Thyroid gland (tissue), 4 donors: ENCODE data around the gene NOSIP. TPM values are rescaled to one million over a fixed set of nuclear protein-coding genes. Genes with fewer than 3 reads are reported as not detected.

Source experiments
- DNase-seq, 2 donors: peaks; one replicate each; pipeline ENCODE4 v3.0.0-alpha.2; 2019
- H3K27ac ChIP-seq, 3 donors: fragments of 200-600 bp; sonication (generic); 1 replicate in 2 of 3; 2 replicates in 1 of 3; pipeline ENCODE4 v1.5.1; 2016 to 2019; ENCODE audit warnings: mild to moderate bottlenecking in 1 of 3, moderate library complexity in 1 of 3
- H3K27me3 ChIP-seq: fragments of 200-600 bp; sonication (generic); one replicate; pipeline ENCODE4 v1.5.1; 2019
- H3K36me3 ChIP-seq, 2 donors: fragments of 200-600 bp; sonication (generic); one replicate each; pipeline ENCODE4 v1.5.1; 2016 to 2019
- H3K4me1 ChIP-seq, 2 donors: fragments of 200-600 bp; sonication (generic); one replicate each; pipeline ENCODE4 v1.5.1; 2017 to 2019
- H3K4me3 ChIP-seq, 3 donors: fragments of 200-600 bp; sonication (generic); replicated peaks in 1 of 3; 1 replicate in 2 of 3; 2 replicates in 1 of 3; pipeline ENCODE4 v1.5.1; 2016; ENCODE audit warnings: mild to moderate bottlenecking in 1 of 3
- H3K9me3 ChIP-seq: fragments of 200-600 bp; sonication (generic); one replicate; pipeline ENCODE4 v1.5.1; 2017
- CTCF ChIP-seq, 6 experiments: fragments of 200-600 bp in 3 of 6; fragments of 450-650 bp in 3 of 6; sonication (generic) in 3 of 6; IDR thresholded peaks; one replicate each; pipeline ENCODE4 v1.5.1; 2016 to 2019; ENCODE audit warnings: antibody characterized with exemption in 6 of 6, mild to moderate bottlenecking in 2 of 6, inconsistent platforms in 1 of 6, moderate library complexity in 1 of 6
- POLR2A ChIP-seq, 2 donors: fragments of 450-650 bp; IDR thresholded peaks; one replicate each; pipeline ENCODE4 v1.6.1; 2017; ENCODE audit warnings: antibody characterized with exemption in 2 of 2, mild to moderate bottlenecking in 2 of 2, moderate library complexity in 1 of 2
- WGBS, 2 donors: methylation state at CpG; one replicate each; pipeline ENCODE4 v1.1.5; 2017; 5-methylcytosine and 5-hydroxymethylcytosine counted together
- intact Hi-C: fragments of 100-400 bp; cut with DNase I; formaldehyde crosslinking; loops from one replicate; pipeline ENCODE4 v1.15.1; 2023
- total RNA-seq, 4 donors: library from RNA; depleted of rRNA; stranded (reverse); fragments of >200 nt; gene quantifications; one replicate each; pipeline ENCODE4 v1.2.3, GENCODE V29; 2016

The NOSIP gene
- total RNA-seq, 4 donors from 2014 or later: 46.1 to 94.6 (median 64.7) TPM

- H3K4me3 ChIP-seq: peak overlapping the region in 1 of 3 donors; percentile 22
- DNase-seq: no peak
- no peaks in the 10 kb centered on the region for H3K36me3 ChIP-seq
- peak overlapping the region in 1 of 3 donors; percentile 38 for H3K27ac ChIP-seq
- 50 to 57% methylated on average over 22 to 25 of the region's 25 CpGs for WGBS, 2 donors
- no peaks in the 10 kb centered on the region for H3K9me3 ChIP-seq
- peaks cover 4 to 10% of the 10 kb centered on the region in 2 donors for H3K4me1 ChIP-seq
- TF ChIP-seq CTCF (IDR thresholded peaks at IDR 0.05) (no peak), POLR2A (IDR thresholded peaks at IDR 0.05) (no peak)
- no peaks in the 10 kb centered on the region for H3K27me3 ChIP-seq
- intact Hi-C loops: no loop called here
Measured at GRCh38 chr19:49528211-49528771, 52.1 kb downstream of the NOSIP start.

DNA sequence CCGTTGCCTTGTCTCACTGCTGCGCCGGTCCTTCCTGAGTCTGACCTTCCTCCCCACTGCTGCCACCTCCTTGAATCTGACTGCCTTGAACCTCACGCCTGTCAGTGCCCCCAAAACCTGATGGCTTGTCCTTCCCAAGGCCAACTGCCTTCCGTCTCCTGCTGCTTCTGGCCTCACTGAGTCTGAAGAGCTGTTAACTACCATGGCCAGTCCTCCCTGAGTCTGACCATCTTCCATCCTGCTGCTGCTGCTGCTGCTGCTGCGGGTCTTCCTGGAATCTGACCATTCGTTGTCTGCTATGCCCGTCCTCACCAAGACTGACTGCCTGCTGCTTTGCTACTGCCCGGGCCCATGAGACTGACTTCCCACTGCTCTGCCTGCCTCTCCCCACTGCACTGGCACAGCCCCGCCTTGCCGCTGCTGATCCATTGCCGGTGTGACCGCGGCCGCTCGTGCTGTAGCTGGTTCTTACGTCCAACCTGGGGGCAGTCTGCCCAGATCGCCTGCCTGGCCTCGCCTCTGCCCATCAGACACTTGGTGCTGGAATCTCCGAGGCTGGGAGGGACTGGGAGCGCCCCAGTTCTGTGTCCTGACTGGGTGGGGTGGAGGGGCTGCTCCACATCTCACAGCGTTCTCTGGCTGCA, 55.4 kb downstream of the NOSIP start:
- TF ChIP-seq CTCF (IDR thresholded peaks at IDR 0.05): no peak
- TF ChIP-seq POLR2A (IDR thresholded peaks at IDR 0.05): no peak
- no peak for DNase-seq
- no peaks in the 10 kb centered on the region for H3K36me3 ChIP-seq

DNA sequence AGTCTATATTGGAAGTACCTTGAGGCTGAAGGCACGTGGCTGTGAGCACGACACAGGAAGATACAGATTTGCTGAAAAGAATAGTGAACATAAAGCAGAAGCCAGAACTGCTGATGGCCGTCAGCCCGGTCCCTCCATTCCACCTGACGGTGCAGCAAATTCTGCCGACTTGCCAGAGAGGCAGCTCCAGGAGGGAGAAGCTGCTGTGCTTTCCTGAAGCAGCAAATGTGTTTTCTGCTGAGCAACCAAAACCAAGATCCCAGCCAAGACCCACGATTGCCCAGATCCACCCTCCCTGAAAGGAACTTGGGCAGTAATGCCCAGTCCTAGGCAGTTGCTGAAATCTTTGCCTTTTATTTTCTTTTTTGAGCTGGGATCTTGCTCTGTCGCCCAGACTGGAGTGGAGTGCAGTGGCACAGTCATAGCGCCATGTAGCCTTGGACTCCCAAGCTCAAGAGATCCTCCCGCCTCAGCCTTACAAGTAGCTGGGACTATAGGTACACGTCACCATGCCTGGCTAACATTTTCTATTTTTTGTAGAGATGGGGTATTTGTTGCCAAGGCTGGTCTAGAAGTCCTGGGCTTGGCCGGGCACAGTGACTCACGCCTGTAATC, 59.5 kb downstream of the NOSIP start:
- Histone ChIP-seq H3K4me1 (no peaks in the 10 kb centered on the region), H3K36me3 (no peaks in the 10 kb centered on the region), H3K27me3 (no peaks in the 10 kb centered on the region), H3K9me3 (no peaks in the 10 kb centered on the region), H3K4me3 (no peak overlapping the region), H3K27ac (no peak overlapping the region)
- TF ChIP-seq CTCF (IDR thresholded peaks at IDR 0.05) (no peak), POLR2A (IDR thresholded peaks at IDR 0.05) (no peak)
- DNase-seq: no peak
- WGBS, 2 donors: 91 to 93% methylated on average over 13 of the region's 13 CpGs
- intact Hi-C loops: no loop called here

More for the DNA sequence above, 55.4 kb downstream of the NOSIP start:
- WGBS, 2 donors: 90 to 94% methylated on average over 12 to 22 of the region's 22 CpGs
- H3K27me3 ChIP-seq: no peaks in the 10 kb centered on the region
- no peaks in the 10 kb centered on the region for H3K9me3 ChIP-seq
- H3K4me3 ChIP-seq: no peak overlapping the region
- H3K27ac ChIP-seq: no peak overlapping the region
- peaks cover 4 to 7% of the 10 kb centered on the region in 2 donors for H3K4me1 ChIP-seq
- intact Hi-C loops: no loop called here

DNA sequence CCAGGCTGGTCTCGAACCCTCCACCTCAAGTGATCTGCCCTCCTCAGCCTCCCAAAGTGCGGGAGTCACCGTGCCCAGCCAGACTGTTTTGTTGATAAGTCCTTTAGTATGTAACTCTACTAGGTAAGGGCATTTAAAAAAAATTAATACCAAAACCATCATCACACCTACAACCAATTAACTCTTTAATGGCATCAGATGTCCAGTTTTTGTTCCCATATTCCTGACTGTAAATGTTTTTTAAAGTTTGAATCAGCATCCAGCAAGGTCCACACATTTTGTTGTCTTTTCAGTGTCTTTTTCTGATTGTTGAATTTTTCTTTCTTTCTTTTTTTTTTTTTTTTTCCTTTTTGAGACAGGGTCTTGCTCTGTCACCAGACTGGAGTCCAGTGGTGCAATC, 62.3 kb downstream of the NOSIP start:
- no peak overlapping the region for H3K27ac ChIP-seq
- H3K4me3 ChIP-seq: no peak overlapping the region
- H3K9me3 ChIP-seq: no peaks in the 10 kb centered on the region
- DNase-seq: no peak
- TF ChIP-seq POLR2A (IDR thresholded peaks at IDR 0.05): no peak
- no peak for TF ChIP-seq CTCF (IDR thresholded peaks at IDR 0.05)
- peaks cover 6 to 8% of the 10 kb centered on the region in 2 donors for H3K4me1 ChIP-seq
- H3K36me3 ChIP-seq: no peaks in the 10 kb centered on the region
- WGBS, 2 donors: 96 to 100% methylated on average over 3 of the region's 3 CpGs
- intact Hi-C loops: no loop called here
- no peaks in the 10 kb centered on the region for H3K27me3 ChIP-seq

DNA sequence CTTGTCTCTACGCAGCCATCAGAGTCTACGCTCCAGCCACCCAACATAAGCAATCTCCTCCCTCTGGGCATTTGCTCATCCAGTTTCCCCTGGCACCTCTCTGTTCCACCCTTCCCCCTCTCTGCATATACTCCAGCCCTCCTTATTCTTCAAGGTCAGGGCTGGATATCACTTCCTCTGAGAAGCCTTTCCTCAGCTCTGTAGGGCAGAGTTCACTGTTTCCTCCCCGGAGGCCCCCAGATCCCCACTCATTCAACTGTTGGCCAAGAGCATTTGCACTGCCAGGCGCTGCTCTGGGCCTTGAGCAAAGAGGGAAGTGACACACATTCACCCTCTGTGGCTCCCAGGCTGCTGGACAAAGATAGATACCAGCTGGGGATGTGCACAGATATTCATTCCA, 64.6 kb downstream of the NOSIP start:
- H3K4me3 ChIP-seq: no peak overlapping the region
- no peak for TF ChIP-seq CTCF (IDR thresholded peaks at IDR 0.05)
- no peak for TF ChIP-seq POLR2A (IDR thresholded peaks at IDR 0.05)
- 63 to 65% methylated on average over 4 of the region's 4 CpGs for WGBS, 2 donors
- H3K9me3 ChIP-seq: no peaks in the 10 kb centered on the region
- H3K27me3 ChIP-seq: no peaks in the 10 kb centered on the region
- DNase-seq: no peak
- intact Hi-C loops: no loop called here
- no peaks in the 10 kb centered on the region for H3K36me3 ChIP-seq
- H3K27ac ChIP-seq: no peak overlapping the region
- H3K4me1 ChIP-seq: peaks cover 6 to 12% of the 10 kb centered on the region in 2 donors
